SU-DHL-6 (cell line): ENCODE results near the gene RNF227.

ENCODE experiments used
- EZH2phosphoT487 ChIP-seq: fragments of 200-600 bp; sonication (generic), shearing (Covaris generic); conservative IDR thresholded peaks from 2 replicates; pipeline ENCODE4 v1.6.1; 2018; ENCODE audit warnings: mild to moderate bottlenecking, antibody characterized with exemption, low read length, moderate library complexity, mixed read lengths
- TF ChIP-seq, protein P1 (sequence below): fragments of 200-600 bp; sonication (generic); IDR thresholded peaks from one replicate; pipeline ENCODE4 v1.5.1; 2017; ENCODE audit warnings: antibody characterized with exemption, mild to moderate bottlenecking, low read length, moderate library complexity; ENCODE audit not compliant: insufficient read depth, poor library complexity, severe bottlenecking

DNA sequence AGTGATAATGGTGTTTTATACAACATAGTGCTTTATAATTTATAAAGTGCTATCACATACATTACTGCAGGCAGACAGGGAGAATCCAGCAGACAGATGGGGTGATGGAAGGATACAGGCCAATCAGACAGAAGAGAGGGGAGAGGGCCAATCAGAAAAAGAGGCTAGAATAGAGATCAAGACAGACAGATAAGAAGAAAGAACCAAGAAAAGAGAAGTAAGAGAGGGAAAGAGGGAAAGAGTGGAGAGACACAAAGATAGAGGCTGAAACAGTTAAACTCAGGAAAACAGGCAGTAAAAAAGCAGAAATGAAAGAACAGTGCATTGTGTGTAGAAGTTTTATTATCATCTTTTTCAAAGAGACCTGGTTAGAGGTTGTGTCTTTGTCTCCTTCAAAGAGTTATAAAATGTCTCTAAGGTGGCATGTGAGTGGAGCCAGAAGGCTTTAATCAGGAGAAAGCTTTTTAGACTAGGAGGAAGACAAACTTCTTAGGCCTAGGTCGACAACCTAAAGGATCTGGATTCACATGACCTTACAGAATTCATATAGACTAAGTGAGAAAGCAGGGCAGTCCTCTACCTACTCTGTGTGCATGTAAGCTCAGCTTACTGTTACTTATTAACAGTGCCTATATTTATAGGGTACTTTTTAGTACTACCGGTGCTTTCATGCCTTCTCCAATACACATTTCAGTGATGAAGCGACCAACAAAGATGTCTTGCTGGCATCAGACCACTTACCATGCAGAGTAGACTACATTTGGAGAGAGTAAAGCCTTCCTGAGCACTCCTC lies 35.8 kb downstream of the RNF227 start:
- TF ChIP-seq, protein P1, sequence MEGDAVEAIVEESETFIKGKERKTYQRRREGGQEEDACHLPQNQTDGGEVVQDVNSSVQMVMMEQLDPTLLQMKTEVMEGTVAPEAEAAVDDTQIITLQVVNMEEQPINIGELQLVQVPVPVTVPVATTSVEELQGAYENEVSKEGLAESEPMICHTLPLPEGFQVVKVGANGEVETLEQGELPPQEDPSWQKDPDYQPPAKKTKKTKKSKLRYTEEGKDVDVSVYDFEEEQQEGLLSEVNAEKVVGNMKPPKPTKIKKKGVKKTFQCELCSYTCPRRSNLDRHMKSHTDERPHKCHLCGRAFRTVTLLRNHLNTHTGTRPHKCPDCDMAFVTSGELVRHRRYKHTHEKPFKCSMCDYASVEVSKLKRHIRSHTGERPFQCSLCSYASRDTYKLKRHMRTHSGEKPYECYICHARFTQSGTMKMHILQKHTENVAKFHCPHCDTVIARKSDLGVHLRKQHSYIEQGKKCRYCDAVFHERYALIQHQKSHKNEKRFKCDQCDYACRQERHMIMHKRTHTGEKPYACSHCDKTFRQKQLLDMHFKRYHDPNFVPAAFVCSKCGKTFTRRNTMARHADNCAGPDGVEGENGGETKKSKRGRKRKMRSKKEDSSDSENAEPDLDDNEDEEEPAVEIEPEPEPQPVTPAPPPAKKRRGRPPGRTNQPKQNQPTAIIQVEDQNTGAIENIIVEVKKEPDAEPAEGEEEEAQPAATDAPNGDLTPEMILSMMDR = no peak
- no peak for TF ChIP-seq EZH2phosphoT487
